Brain microvascular endothelial cell (primary cell): ENCODE data around the gene TTC7B.

ENCODE experiments used
- DNase-seq: peaks from one replicate; pipeline ENCODE4 v3.0.0-alpha.2; 2020
- H3K27ac ChIP-seq: fragments of 250-450 bp; sonication (Bioruptor Pico); 2 replicates; pipeline ENCODE4 v1.5.1; 2020; ENCODE audit warnings: mild to moderate bottlenecking, moderate library complexity
- H3K27me3 ChIP-seq: fragments of 250-450 bp; sonication (Bioruptor Pico); replicated peaks from 2 replicates; pipeline ENCODE4 v1.5.1; 2020; ENCODE audit warnings: mild to moderate bottlenecking
- H3K36me3 ChIP-seq: fragments of 250-450 bp; sonication (Bioruptor Pico); replicated peaks from 2 replicates; pipeline ENCODE4 v1.5.1; 2020; ENCODE audit warnings: mild to moderate bottlenecking
- H3K4me3 ChIP-seq: 2 replicates; pipeline ENCODE4 v1.5.1; 2011; ENCODE audit warnings: low read depth, mild to moderate bottlenecking, control low read depth, low read length, moderate library complexity
- CTCF ChIP-seq: IDR thresholded peaks from 2 replicates; pipeline ENCODE4 v1.5.1; 2011; ENCODE audit warnings: low read depth, mild to moderate bottlenecking, moderate library complexity, low read length, control low read depth, inconsistent platforms; ENCODE audit errors: missing control alignments
- in situ Hi-C: cut with HindIII; loops from 2 replicates; pipeline ENCODE4 v1.10.0; 2017; ENCODE audit warnings: low sequenced_read_pairs, low pct_ligation_motif_present

Gene TTC7B

GRCh38 chr14:90503582-90503981 lies 312.6 kb downstream of the TTC7B start:
- Histone ChIP-seq H3K27ac (no peak overlapping the region), H3K4me3 (no peak overlapping the region), H3K36me3 (no peaks in the 10 kb centered on the region), H3K27me3 (no peaks in the 10 kb centered on the region)
- in situ Hi-C loops, result no loop called here
- no peak for DNase-seq
- no peak for TF ChIP-seq CTCF

- DNase-seq, result no peak
- TF ChIP-seq CTCF, result no peak
- Histone ChIP-seq H3K4me3 (no peak overlapping the region), H3K27me3 (no peaks in the 10 kb centered on the region), H3K36me3 (no peaks in the 10 kb centered on the region), H3K27ac (no peak overlapping the region)
- in situ Hi-C loops, result no loop called here
These were observed 313.5 kb downstream of the TTC7B start for GRCh38 chr14:90502760-90503159.

GRCh38 chr14:90500665-90501370 lies 315.4 kb downstream of the TTC7B start:
- Histone ChIP-seq H3K4me3 (no peak overlapping the region), H3K27ac (no peak overlapping the region), H3K36me3 (no peaks in the 10 kb centered on the region), H3K27me3 (no peaks in the 10 kb centered on the region)
- no peak for DNase-seq
- TF ChIP-seq CTCF, result no peak
- in situ Hi-C loops, result no loop called here

GRCh38 chr14:90499908-90500664 lies 316.1 kb downstream of the TTC7B start:
- Histone ChIP-seq H3K4me3 (no peak overlapping the region), H3K36me3 (no peaks in the 10 kb centered on the region), H3K27ac (no peak overlapping the region), H3K27me3 (no peaks in the 10 kb centered on the region)
- no peak for TF ChIP-seq CTCF
- DNase-seq, result no peak
- in situ Hi-C loops, result no loop called here

GRCh38 chr14:90499121-90499520 lies 317.1 kb downstream of the TTC7B start:
- no peak for DNase-seq
- TF ChIP-seq CTCF, result no peak
- H3K4me3 ChIP-seq, result no peak overlapping the region
- no peaks in the 10 kb centered on the region for H3K36me3 ChIP-seq
- no peaks in the 10 kb centered on the region for H3K27me3 ChIP-seq
- H3K27ac ChIP-seq, result no peak overlapping the region
- in situ Hi-C loops, result no loop called here
